Glomerular endothelial cell (primary cell): ENCODE measurements around the gene FLNA. TPM values are rescaled to one million over a fixed set of nuclear protein-coding genes. Genes with fewer than 3 reads are reported as not detected.

Experiments used
- DNase-seq: peaks from one replicate; pipeline ENCODE4 v3.0.0-alpha.2; 2011; ENCODE audit warnings: low read depth, low spot score; ENCODE audit errors: extremely low read depth
- total RNA-seq: library from RNA; depleted of rRNA; stranded (reverse); fragments of >200 nt; gene quantifications from 2 replicates; pipeline ENCODE4 v1.2.3, GENCODE V29; 2015

FLNA gene
- total RNA-seq, 1 donor from 2014 or later, result 2,243 TPM

- no peak for DNase-seq
Measured at GRCh38 chrX:154360155-154360713, 14.2 kb downstream of the FLNA start.

- DNase-seq, result no peak
Measured at GRCh38 chrX:154359362-154360154, 14.9 kb downstream of the FLNA start.

GRCh38 chrX:154358829-154359228 is 15.6 kb downstream of the FLNA start:
- DNase-seq, result no peak

- DNase-seq, result no peak
Measured at GRCh38 chrX:154358011-154358410, 16.4 kb downstream of the FLNA start.

GRCh38 chrX:154357205-154357604 is 17.2 kb downstream of the FLNA start:
- DNase-seq, result no peak

GRCh38 chrX:154356596-154356995 is 17.8 kb downstream of the FLNA start:
- no peak for DNase-seq

- no peak for DNase-seq
Measured at GRCh38 chrX:154355776-154356140, 18.7 kb downstream of the FLNA start.

GRCh38 chrX:154355094-154355775 is 19.2 kb downstream of the FLNA start:
- no peak for DNase-seq

GRCh38 chrX:154354516-154354915 is 19.9 kb downstream of the FLNA start:
- DNase-seq, result no peak

- no peak for DNase-seq
Measured at GRCh38 chrX:154354013-154354412, 20.4 kb downstream of the FLNA start.

- DNase-seq, result no peak
Measured at GRCh38 chrX:154353172-154353843, 21.1 kb downstream of the FLNA start.

- no peak for DNase-seq
Measured at GRCh38 chrX:154352466-154352865, 22.0 kb downstream of the FLNA start.

- DNase-seq, result no peak
Measured at GRCh38 chrX:154352012-154352401, 22.4 kb downstream of the FLNA start.

- DNase-seq, result no peak
Measured at GRCh38 chrX:154351183-154352011, 23.0 kb downstream of the FLNA start.

- no peak for DNase-seq
Measured at GRCh38 chrX:154350429-154351182, 23.8 kb downstream of the FLNA start.

- no peak for DNase-seq
Measured at GRCh38 chrX:154349979-154350378, 24.5 kb downstream of the FLNA start.

GRCh38 chrX:154349359-154349935 is 25.0 kb downstream of the FLNA start:
- no peak for DNase-seq

- DNase-seq, result no peak
Measured at GRCh38 chrX:154348646-154349358, 25.6 kb downstream of the FLNA start.

GRCh38 chrX:154348114-154348531 is 26.3 kb downstream of the FLNA start:
- no peak for DNase-seq
